Adipose tissue (tissue), 3 donors: ENCODE measurements around the gene COX6A2. TPM values are rescaled to one million over a fixed set of nuclear protein-coding genes. Genes with fewer than 3 reads are reported as not detected.
"Not testable (repeated sequence)": the region's sequence is repeated elsewhere in the genome, so short reads cannot be mapped to it uniquely, and the experiment has no call there.

ENCODE experiments used
- H3K27ac ChIP-seq: one replicate; pipeline ENCODE4 v1.5.1; 2013; ENCODE audit warnings: low read depth, low read length
- WGBS, 3 donors: extraction: QIAGEN DNeasy Blood & Tissue Kit; methylation state at CpG; one replicate each; pipeline ENCODE4 v1.1.7; 2013; 5-methylcytosine and 5-hydroxymethylcytosine counted together
- polyA plus RNA-seq, 3 donors: library from polyadenylated mRNA; stranded (reverse); fragments of 200-250 nt; gene quantifications; one replicate each; pipeline ENCODE4 v1.2.3, GENCODE V29; 2013
- donor health status: healthy with polysubstance abuse.
- donor health status: Bipolar disorder and iron deficiency.
- donor health status: healthy.

COX6A2 gene
- polyA plus RNA-seq, 3 donors = 0.31 to 13.3 (median 3.1) TPM

DNA sequence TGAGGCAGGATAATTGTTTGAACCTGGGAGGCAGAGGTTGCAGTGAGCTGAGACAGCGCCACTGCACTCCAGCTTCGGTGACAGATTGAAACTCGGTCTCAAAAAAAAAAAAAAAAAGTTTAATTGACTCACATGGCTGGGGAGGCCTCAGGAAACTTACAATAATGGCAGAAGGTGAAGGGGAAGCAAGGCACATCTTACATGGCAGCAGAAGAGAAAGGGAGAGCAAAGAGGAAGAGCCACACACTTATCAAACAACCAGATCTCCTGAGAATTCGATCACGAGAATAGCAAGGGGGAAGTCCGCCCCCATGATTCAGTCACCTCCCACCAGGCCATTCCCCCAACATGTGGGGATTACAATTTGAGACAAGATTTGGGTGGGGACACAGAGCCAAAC lies 17.8 kb upstream of the COX6A2 start:
- WGBS, 3 donors = 72 to 83% (median 72%) methylated on average over 6 of the region's 6 CpGs
- H3K27ac ChIP-seq = not testable (repeated sequence)

DNA sequence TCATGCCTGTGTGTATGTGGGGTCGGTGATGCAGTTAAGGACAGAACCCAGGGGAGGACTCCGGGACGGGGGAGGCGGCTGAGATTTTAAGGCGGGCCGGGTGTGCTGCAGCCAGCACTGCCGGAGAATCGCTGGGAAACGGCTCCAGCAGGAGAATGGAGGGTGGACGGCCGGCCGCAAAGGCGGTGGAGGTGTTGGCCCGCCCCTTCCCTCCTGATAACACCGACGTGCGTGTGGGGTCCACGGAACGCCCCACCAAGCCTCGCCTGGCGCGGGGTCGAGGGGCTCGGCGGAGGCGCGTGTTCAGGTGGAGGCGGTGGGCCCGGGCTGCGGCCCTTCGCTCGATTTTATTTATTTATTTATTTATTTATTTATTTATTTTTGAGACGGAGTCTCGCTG lies 13.8 kb upstream of the COX6A2 start:
- 42 to 55% (median 54%) methylated on average over 34 of the region's 34 CpGs for WGBS, 3 donors
- H3K27ac ChIP-seq = no peak overlapping the region

DNA sequence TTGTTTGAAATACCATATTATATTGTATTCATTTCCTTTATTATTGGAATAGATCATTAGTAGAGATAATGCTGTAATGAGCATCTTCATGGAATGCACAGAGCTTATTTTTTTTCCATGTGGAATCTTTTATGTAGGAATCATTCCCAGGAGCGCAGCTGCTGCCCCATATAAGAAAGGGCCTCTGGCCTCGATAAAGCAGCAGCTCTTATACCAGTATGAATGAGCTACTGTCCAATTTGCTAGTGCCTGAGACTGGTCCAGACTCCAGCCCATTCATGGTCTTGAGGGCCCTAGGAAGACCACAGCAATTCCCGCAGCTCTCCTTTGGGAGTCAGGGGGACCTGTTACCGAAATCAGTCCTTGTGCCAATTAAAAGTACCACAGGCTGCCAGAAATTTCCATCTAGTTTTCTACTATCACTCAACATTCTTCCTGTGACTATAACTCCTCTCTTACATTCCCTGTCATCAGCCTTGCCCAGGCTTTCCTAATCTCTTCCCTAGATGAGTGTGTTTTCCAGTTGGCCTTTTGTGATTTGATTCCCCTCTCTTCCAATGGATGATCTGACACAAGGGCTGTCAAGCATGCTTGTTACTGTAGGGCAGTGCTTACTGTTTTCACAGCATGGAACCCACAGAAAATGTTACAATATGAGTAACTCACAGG lies 12.5 kb upstream of the COX6A2 start:
- no peak overlapping the region for H3K27ac ChIP-seq
- whole genome bisulfite sequencing, 3 donors = 67 to 81% (median 71%) methylated on average over 4 of the region's 4 CpGs

DNA sequence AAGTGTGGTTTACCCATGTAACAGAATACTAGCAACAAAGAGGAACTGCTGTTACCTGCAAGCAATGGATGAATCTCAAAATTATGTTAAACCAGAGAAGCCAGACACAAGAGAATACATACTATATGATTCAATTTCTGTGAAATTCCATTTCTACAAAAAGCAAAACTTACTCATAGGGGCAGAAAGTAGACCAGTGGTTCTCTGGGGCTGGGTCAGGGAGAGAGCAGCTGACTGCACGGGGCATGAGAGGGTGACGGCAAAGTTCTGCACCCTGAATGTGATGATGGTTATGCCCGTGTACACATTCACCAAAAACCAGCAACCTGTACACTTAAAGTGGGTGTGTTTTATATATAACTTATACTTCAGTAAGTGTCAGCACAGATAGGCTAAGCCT lies 11.4 kb upstream of the COX6A2 start:
- H3K27ac ChIP-seq = no peak overlapping the region
- WGBS, 3 donors = 84 to 87% (median 86%) methylated on average over 3 of the region's 3 CpGs

DNA sequence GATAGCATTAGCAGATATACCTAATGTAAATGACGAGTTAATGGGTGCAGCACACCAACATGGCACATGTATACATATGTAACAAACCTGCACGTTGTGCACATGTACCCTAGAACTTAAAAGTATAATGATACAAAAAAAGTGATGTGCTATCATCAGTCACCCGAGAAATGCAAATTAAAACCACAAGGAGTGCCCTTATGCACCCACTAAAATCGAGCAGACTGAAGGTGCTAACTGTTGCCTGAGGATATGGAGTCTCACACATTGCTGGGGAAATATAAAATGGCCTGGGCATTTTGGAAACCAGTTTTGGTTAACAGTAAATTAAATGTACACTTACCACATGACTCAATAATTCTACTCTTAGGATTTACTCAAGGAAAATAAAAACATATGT lies 10.9 kb upstream of the COX6A2 start:
- H3K27ac ChIP-seq = not testable (repeated sequence)

DNA sequence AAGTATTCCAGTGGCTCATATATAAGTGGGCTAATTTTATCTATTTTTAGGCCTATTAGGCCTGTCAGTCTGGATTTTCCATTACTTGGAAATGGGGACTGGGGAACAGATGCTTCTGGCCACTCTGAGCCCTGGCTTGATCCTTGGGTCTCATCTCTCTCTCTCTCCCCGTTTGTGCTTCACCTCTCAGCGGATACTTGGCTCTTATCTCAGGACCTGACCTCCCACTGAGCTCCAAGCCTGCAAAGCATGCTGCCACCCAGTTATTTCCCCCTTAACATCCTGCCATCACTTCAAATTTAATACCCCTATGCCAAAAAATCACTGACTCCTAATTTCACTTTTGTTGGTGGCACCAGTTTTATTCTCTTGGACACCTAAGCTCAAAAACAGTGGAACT lies 10.3 kb upstream of the COX6A2 start:
- WGBS, 3 donors = 60 to 82% (median 79%) methylated on average over 2 of the region's 2 CpGs
- no peak overlapping the region for H3K27ac ChIP-seq

More for the DNA sequence above, 10.9 kb upstream of the COX6A2 start:
- WGBS, 3 donors = 55 to 61% (median 55%) methylated on average over 3 of the region's 4 CpGs

DNA sequence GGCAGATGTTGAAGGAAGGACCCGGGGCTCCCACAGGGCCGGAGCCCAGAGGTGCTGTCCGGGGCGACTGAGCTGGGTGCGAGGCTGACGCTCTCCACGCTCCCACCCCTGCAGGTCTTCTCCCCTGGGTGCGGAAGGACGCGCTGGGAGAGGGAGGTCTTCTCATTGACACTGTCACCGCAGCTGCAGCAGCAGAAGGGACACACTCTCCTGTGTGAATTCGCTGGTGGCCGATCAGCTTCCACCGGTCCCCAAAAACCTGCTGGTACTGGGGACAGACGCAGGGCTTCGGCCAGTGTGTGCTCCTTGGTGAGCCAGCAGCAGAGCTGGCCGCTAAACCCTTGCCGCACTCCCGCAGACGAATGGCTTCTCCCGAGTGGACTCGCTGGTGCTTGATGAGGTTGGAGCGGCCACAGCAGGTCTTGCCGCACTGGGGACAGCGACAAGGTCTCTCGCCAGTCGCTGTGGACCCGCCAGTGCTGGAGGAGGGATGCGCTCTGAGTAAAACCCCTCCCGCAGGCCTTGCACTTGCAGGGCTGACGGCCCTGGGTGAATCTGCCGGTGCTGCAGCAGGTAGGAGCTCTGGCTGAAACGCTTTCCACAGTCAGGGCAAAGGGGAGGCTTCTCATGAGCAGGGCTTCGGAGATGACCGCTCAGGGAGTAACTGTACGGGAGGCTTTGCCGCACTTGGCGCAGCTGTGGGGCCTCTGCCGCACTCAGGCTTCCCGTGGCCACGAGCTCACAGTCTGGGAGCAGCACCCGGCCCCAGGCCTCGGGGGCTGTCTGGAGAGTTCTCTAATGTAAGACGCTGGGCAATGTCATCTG lies 8.3 kb upstream of the COX6A2 start:
- H3K27ac ChIP-seq = no peak overlapping the region
- 94% methylated on average over 38 to 44 of the region's 44 CpGs for WGBS, 3 donors

DNA sequence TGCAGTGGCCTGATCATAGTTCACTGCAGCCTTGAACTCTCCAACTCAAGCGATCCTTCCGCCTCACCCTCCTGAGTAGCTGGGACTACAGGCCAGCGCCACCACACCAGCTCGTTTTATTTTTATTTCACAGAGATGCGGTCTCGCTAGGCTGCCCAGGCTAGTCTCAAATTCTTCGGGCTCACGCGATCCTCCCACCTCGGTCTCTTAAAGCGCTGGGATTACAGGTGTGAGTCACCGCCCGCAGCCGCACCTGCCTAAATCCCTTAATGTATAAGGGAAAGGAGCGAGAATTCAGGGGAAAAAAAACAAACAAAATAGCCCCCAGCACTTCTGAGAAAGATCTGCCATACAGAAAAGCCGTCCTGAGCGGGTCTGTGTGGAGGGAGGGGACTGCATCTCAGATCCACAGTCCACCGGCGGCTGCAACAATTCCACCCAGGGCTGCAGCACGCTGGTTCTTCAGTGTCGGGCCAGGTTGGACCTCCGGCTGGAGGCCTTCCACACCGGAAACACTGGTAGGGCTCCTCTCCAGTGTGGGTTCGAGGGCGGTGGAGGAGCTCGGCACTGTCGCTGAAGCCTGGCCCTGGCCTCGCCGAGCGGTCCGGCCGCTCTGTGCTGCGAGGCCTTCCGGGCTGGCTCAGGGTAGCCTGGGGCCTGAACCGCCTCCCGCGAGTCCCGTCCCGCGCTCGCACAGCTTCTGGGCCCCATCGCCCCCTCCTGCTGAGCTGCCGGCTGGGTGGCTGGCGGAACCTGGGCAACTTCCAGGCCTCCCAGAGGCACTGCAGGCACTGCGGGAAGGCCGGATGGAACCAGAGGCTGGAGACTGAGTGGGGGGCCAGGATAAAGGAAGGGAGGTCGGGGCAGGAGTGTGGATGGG lies 7.4 kb upstream of the COX6A2 start:
- WGBS, 3 donors = 95% methylated on average over 46 to 47 of the region's 47 CpGs
- H3K27ac ChIP-seq = no peak overlapping the region

DNA sequence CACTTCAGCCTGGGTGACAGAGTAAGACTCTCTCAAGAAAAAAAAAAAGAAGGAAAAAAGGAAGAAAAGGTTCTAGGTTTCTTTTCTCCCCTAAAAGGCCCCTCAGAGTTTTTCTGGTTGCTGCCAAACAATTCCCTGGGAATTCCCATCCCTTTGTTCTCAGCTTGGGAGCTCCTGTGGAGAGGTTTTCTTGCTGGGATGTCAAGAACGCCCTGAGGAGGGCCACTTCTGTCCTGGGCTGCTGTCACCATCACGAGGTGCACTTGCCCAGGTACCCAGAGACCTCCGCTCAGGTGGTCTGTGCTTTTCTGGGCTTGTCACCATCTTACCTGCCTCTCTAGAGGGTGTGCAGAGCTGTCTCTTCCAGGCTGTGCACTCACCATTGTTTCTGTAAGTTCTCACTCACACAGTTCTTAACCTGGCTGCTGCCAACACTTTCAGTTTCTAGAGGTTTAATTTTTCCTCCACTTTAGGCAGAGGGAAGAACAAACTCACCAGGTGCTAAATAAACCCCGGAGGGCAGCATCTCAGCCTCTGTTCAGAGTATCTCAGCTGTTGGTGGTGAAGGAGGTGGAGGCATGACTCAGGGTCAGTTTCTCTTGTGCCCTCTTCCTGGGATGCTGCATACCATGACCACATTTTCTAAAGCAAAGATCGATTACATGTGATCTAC lies 2.4 kb upstream of the COX6A2 start:
- no peak overlapping the region for H3K27ac ChIP-seq
- WGBS, 3 donors = 53 to 68% (median 53%) methylated on average over 5 of the region's 5 CpGs

DNA sequence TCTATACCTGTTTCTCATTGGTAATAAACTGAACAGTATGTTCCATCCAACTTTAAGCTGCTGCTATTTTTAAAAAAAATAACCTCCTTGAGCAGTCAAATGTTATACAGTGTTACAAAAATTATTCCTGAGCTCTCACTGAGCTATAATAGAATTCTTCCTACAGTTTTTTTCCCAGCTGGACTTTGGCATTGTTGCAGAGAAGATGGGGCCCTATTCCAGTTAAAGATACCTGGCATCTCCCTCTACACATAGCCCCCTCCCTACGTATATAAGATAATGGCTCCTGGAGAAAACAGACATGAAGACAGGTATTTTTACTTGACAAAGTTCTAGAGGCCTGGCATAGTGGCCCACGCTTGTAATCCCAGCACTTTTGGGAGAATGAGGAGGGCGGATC lies 1.6 kb upstream of the COX6A2 start:
- H3K27ac ChIP-seq = no peak overlapping the region
- WGBS, 3 donors = 79 to 88% (median 84%) methylated on average over 3 of the region's 3 CpGs

DNA sequence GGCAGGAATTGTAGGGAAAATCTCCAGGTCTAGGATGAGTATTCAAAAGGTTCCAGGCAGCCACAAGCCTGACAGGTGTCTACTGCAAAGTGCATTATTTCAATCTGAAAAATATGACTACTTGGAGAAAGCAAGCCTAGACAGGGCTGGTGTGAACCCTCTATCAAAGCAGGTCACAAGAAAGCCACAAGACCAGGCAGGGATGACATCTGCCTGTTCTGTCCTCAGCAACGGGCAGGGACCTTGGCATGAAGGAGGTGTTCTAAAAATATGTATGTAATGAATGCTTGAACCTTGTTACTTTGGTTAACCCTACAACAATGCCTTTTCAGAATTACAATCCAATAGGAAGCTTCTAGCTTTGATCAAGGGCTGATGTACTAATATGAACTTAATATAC lies 1.2 kb upstream of the COX6A2 start:
- no peak overlapping the region for H3K27ac ChIP-seq
- WGBS, 3 donors = 6 to 21% (median 8%) methylated on average over 1 of the region's 1 CpG

DNA sequence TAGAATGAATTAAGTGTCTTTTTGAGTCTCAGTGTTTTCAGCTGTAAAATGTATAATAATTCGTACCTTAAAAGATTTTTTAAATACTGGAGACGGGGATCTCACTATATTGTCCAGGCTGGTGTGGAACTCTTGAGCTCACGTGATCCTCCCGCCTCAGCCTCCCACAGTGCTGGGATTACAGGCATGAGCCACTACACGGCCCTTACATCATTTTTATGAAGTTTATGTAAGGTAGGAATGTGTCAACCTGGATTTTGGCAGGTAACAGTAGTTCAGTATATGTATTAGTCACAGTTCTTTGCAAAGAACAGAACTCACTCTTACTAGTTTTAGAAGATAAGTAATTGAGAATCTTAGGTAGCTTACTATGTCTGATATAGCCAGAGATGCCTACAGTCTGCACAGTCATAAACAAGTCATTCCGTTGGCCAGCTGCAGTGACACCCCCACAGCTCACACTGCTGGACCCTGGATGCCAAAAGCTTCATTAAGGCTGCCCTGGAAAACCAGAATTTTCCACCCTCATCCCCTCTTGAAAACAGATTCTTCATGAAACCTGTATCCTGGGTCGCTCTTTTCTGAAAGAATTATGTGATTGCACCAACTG lies 583 bp upstream of the COX6A2 start:
- 79 to 85% (median 79%) methylated on average over 7 of the region's 7 CpGs for WGBS, 3 donors
- H3K27ac ChIP-seq = no peak overlapping the region

DNA sequence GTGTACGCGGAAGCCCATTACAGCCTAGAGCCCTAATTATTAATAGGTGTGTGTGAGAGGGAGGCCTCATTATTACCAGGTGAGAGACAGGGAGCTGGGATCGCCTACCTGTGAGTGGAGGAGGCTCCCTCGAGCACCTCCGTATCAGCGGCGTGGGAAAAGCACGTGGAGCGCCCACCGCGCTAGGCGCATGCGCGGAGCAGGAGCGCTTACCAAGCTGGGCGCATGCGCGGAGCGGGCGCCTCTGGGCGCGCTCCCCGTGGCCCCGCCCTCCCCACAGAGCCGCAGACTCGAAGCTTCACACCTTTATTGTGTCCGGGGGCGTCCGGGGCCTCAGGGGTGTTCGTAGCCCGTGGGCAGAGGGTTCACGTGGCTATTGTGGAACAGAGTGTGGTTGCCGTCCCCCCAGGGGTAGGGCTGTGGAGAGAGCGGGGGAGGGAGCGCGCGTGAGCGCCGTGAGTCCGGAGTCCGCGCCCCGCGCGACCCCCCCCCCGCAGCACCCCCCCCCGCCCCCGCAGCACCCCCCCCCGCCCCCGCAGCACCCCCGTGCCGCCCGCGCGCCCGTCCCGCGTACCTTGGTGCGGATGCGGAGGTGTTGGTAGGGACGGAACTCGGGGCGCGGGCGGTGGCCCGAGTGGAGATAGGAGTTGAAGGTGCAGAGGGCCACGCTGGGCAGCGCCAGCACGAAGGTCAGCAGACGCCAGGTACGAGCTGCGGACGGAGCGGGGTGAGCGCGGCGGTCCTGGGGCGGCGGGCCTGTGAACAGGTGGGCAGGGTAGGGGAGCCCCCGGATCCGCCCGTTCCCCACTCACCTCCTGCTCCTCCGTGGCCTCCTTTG lies 500 bp downstream of the COX6A2 start:
- 17 to 24% (median 23%) methylated on average over 49 to 79 of the region's 83 CpGs for WGBS, 3 donors
- no peak overlapping the region for H3K27ac ChIP-seq

DNA sequence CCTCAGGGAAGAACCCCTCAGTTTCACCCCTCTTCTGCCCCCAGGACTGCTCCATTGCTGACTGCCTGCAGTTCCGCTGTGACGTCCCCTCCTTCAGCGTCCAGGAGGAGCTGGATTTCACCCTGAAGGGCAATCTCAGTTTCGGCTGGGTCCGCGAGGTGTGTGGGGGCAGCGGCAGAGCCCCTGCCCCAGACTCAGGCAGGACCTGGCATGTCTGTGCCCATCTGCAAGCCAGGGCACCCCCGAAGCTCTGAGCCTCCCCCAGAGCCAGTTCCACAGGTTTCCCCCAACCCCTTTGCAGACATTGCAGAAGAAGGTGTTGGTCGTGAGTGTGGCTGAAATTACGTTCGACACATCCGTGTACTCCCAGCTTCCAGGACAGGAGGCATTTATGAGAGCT lies 4.4 kb downstream of the COX6A2 start:
- H3K27ac ChIP-seq = no peak overlapping the region
- WGBS, 3 donors = 68 to 85% (median 82%) methylated on average over 11 to 12 of the region's 12 CpGs

DNA sequence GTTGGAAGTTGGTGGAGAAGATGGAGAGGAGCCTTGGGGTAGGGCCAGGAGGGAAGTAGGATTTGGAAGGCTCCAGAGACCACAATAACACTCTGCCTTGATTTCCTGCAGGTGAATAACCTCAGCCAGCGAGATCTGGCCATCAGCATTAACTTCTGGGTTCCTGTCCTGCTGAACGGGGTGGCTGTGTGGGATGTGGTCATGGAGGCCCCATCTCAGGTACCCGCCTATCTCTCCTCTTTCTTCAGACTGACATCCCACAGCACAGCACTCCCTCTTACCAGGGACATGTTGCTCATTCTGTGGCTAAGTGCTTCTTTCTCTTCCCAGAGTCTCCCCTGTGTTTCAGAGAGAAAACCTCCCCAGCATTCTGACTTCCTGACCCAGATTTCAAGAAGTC lies 4.9 kb downstream of the COX6A2 start:
- 48 to 52% (median 52%) methylated on average over 3 of the region's 3 CpGs for WGBS, 3 donors
- H3K27ac ChIP-seq = no peak overlapping the region

DNA sequence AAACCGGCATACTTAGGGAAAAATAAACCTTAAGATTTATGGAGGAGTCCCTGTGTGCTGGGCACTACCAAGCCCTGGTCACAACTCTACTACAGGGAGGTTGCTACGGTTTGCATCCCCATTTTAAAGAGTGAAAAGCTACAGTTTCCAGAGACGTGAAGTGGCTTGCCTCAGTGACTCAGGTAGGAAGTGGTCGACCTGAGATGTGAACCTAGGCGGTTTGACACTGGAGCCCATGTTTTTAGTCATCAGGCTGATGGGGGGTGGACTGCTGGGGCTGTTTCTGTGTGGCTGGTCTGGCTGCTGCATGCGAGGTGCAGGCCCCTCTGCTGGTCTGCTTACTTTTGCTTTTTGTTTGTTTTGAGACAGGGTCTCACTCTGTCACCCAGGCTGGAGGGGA lies 6.6 kb downstream of the COX6A2 start:
- H3K27ac ChIP-seq = no peak overlapping the region
- WGBS, 3 donors = 60 to 68% (median 64%) methylated on average over 6 of the region's 6 CpGs

DNA sequence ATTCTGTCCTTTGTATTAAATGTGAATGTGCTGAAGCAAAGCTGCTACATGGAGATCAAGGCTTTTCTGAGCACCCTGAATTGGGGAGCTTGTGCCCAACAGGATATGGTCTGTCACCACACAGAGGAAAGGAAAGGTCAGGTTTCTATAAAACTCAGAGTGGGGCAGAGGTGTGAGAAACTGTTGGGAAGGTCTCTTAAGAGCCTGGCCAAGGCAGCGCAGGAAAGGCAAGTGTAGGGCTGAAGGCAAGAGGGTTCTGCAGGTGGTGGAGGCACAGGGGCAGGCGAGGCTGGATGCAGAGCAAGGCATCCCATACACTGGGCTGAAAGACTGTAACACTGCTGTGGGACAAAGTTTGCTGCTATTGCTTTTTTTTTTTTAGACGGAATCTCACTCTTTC lies 8.1 kb downstream of the COX6A2 start:
- 67 to 74% (median 68%) methylated on average over 3 of the region's 3 CpGs for WGBS, 3 donors

More for the DNA sequence above, 8.1 kb downstream of the COX6A2 start:
- no peak overlapping the region for H3K27ac ChIP-seq
